Hematopoietic multipotent progenitor cell treated with erythropoietin and hydrocortisone succinate and interleukin-3 and kit ligand, for 17 days (in vitro differentiated cells): ENCODE data around the gene PTPN21.

Experiments used
- DNase-seq: peaks from one replicate; pipeline ENCODE4 v3.0.0-alpha.2; 2015; ENCODE audit warnings: low spot score

Gene PTPN21

DNA sequence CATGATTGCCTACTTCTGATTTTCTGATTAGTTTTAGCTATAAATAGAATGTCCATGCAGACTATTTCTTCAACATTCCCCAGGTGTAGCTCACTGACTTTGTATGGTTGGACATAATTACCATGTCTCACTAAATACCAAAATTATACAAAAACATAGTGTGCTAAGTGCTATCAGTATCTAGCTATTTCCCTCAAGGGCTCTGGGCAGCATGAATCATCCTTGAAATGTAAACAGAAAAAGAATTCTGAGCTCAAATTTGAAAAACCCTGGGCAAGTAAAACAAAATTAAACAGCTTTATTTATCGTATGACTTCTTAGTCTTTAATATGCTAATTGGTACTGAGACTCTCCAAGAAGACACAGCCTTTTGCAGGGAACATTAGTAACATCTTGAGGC, 86.4 kb downstream of the PTPN21 start:
- DNase-seq, result no peak

- DNase-seq, result peak; percentile 6
Measured at GRCh38 chr14:88463318-88463717, 91.5 kb downstream of the PTPN21 start.

- DNase-seq, result no peak
Measured at GRCh38 chr14:88454886-88455285, 99.9 kb downstream of the PTPN21 start.

GRCh38 chr14:88452231-88452630, 102.6 kb downstream of the PTPN21 start:
- no peak for DNase-seq

DNA sequence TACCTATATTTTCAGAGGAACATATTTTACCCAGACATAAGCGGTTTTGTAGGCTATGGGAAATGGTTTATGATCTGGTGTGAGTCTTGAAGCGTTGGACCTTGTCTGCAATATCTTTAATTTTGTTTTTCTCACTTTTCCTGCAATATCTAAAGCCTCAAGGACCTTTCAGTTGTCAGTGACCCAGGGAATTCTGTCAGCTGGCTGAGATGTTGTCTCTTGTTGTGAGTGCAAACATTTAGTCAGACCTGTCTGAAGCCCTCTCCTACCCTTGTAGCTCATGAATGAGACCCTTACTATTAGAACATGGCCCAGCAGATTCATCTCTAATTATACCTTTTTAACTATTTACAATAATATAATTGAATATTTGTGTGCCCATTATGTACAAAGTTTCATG, 115.7 kb downstream of the PTPN21 start:
- no peak for DNase-seq

DNA sequence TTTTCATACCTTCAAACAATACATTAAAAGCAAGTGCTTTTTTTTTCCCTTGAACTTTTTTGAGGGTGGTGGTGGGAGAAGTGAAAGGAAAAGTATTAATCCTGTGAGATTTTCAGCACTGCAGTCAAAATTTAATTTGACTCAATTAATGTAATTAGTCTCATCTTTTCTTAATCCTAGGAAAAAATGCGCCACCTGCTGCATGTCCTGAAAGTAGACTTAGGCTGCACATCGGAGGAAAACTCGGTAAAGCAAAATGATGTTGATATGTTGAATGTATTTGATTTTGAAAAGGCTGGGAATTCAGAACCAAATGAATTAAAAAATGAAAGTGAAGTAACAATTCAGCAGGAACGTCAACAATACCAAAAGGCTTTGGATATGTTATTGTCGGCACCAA, 117.1 kb downstream of the PTPN21 start:
- no peak for DNase-seq

GRCh38 chr14:88430976-88431375, 123.8 kb downstream of the PTPN21 start:
- no peak for DNase-seq

DNA sequence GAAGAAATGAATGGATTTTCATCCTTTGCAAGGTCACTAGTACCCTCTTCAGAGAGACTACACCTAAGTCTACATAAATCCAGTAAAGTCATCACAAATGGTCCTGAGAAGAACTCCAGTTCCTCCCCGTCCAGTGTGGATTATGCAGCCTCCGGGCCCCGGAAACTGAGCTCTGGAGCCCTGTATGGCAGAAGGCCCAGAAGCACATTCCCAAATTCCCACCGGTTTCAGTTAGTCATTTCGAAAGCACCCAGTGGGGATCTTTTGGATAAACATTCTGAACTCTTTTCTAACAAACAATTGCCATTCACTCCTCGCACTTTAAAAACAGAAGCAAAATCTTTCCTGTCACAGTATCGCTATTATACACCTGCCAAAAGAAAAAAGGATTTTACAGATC, 128.5 kb downstream of the PTPN21 start:
- no peak for DNase-seq

GRCh38 chr14:88424573-88424972, 130.2 kb downstream of the PTPN21 start:
- DNase-seq, result no peak

DNA sequence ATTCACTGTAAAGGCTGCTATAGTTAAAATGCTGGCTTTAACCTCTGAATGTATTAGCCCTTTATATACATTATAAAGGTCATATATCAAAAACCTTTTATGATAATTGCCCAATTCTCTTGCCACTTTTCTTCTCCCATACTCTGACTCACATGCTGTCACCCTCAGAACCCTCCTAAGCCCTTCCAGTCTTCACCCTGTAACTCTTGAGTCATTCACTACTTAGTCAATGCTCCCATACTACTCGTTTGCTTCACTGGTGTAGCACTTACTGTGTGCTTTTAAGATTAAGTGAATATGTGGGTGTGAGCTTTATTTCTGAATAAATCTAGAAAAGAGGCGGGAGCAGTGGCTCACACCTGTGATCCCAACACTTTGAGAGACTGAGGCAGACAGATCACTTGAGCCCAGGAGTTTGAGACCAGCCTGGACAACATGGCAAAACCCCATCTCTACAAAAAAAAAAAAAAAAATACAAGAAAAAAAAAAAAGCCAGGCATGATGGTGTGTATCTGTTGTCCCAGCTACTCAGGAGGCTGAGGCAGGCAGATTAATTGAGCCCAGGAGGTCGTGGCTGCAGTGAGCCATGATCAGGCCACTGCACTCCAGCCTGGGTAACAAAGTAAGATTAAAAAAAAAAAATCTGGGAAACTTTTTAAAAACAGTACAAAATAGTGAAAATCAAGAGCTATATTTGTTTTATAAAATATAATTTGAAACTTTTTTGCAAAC, 131.7 kb downstream of the PTPN21 start:
- no peak for DNase-seq

- no peak for DNase-seq
Measured at GRCh38 chr14:88422047-88422446, 132.8 kb downstream of the PTPN21 start.

DNA sequence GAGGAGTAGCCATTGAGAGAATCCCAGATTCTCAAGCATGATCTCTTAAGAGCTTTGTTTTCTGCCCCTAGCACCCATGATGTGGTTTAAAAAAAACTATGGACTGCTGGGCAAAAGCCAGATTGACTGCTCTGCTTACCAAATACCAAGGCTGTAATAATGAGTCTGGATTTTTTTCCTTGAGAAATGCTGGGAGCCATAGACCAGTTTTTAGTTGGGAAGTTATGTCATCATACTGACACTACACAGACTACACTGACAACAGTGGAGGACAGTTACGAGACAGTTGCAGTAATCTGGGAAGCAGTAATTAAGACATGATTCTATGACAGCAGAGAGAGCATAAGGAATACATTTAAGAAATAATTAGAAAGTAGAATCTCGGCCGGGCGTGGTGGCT, 133.5 kb downstream of the PTPN21 start:
- no peak for DNase-seq

- no peak for DNase-seq
Measured at GRCh38 chr14:88420187-88420586, 134.6 kb downstream of the PTPN21 start.

- no peak for DNase-seq
Measured at GRCh38 chr14:88417594-88417993, 137.2 kb downstream of the PTPN21 start.
